T-cell (primary cell): ENCODE results near the gene CYP27B1. TPM values are rescaled to one million over a fixed set of nuclear protein-coding genes. Genes with fewer than 3 reads are reported as not detected.

Experiments used
- ATAC-seq, 4 experiments: fragments of 200-7000 bp in 3 of 4; fragments of 150-1000 bp in 1 of 4; cut with Tn5 transposase; replicated peaks in 1 of 4; 1 replicate in 3 of 4; 2 replicates in 1 of 4; pipeline ENCODE4 v1.10.0; 2021; ENCODE audit warnings: moderate library complexity in 3 of 4, mild to moderate bottlenecking in 2 of 4, moderate number of reproducible peaks in 1 of 4
- CTCF ChIA-PET, 2 donors: fragments of 300-600 bp; sonication (Branson Sonifier 250); formaldehyde crosslinking; loops; one replicate each; lab custom pipeline; 2022; ENCODE audit warnings: antibody characterized with exemption in 2 of 2; lab: Charles Lee
- POLR2A ChIA-PET, 2 donors: fragments of 300-600 bp; sonication (Branson Sonifier 250); formaldehyde crosslinking; loops; one replicate each; lab custom pipeline; 2022; ENCODE audit warnings: antibody characterized with exemption in 2 of 2; lab: Charles Lee
- DNase-seq, 35 experiments: peaks; one replicate each; pipeline versions ENCODE4 v3.0.0 to v3.0.0-alpha.2; 2013 to 2023
- H3K27ac ChIP-seq: one replicate; pipeline ENCODE4 v1.5.1; 2013; ENCODE audit warnings: low read length
- H3K27me3 ChIP-seq, 2 experiments: replicated peaks in 1 of 2; 1 replicate in 1 of 2; 2 replicates in 1 of 2; pipeline versions ENCODE4 v1.6.1 to v1.7.0; 2013; ENCODE audit warnings: low read length in 1 of 2, mixed read lengths in 1 of 2; ENCODE audit not compliant: control insufficient read depth in 2 of 2, insufficient read depth in 2 of 2; ENCODE audit errors: extremely low read depth in 1 of 2
- H3K36me3 ChIP-seq, 2 donors: 1 replicate in 1 of 2; 2 replicates in 1 of 2; pipeline versions ENCODE4 v1.6.1 to v1.7.0; 2013; ENCODE audit warnings: low read length in 1 of 2; ENCODE audit not compliant: control insufficient read depth in 2 of 2, insufficient read depth in 1 of 2; ENCODE audit errors: extremely low read depth in 1 of 2
- H3K4me1 ChIP-seq, 2 experiments: 1 replicate in 1 of 2; 2 replicates in 1 of 2; pipeline versions ENCODE4 v1.6.1 to v1.7.0; 2013; ENCODE audit warnings: low read length in 2 of 2, mixed read lengths in 1 of 2; ENCODE audit not compliant: insufficient read depth in 2 of 2, control insufficient read depth in 1 of 2; ENCODE audit errors: extremely low read depth in 1 of 2
- H3K4me3 ChIP-seq, 2 donors: 1 replicate in 1 of 2; 2 replicates in 1 of 2; pipeline versions ENCODE4 v1.5.1 to v1.7.0; 2013; ENCODE audit warnings: mild to moderate bottlenecking in 2 of 2, low read length in 1 of 2, moderate library complexity in 1 of 2; ENCODE audit not compliant: control insufficient read depth in 1 of 2; ENCODE audit errors: extremely low read depth in 1 of 2
- H3K9me3 ChIP-seq: 2 replicates; pipeline ENCODE4 v1.7.0; 2013
- H3K27ac Mint-ChIP-seq, 2 donors: one replicate each; pipeline ENCODE4 v1.8.0; 2020 to 2021; ENCODE audit warnings: mild to moderate bottlenecking in 2 of 2, mixed read lengths in 2 of 2
- H3K27me3 Mint-ChIP-seq, 2 donors: one replicate each; pipeline ENCODE4 v1.8.0; 2021 to 2022; ENCODE audit warnings: mixed read lengths in 2 of 2
- H3K36me3 Mint-ChIP-seq: one replicate; pipeline ENCODE4 v1.8.0; 2021; ENCODE audit warnings: mixed read lengths
- H3K4me1 Mint-ChIP-seq, 3 donors: one replicate each; pipeline ENCODE4 v1.8.0; 2020 to 2022; ENCODE audit warnings: mixed read lengths in 3 of 3, mild to moderate bottlenecking in 1 of 3
- H3K4me3 Mint-ChIP-seq, 3 donors: one replicate each; pipeline ENCODE4 v1.8.0; 2020 to 2022; ENCODE audit warnings: mild to moderate bottlenecking in 3 of 3, mixed read lengths in 3 of 3, moderate library complexity in 3 of 3
- H3K9me3 Mint-ChIP-seq, 3 donors: one replicate each; pipeline ENCODE4 v1.8.0; 2020 to 2022; ENCODE audit warnings: mixed read lengths in 3 of 3
- WGBS: methylation state at CpG from one replicate; pipeline ENCODE4 v1.1.5; 2013; ENCODE audit warnings: missing lambda C conversion rate; ENCODE audit not compliant: insufficient coverage; 5-methylcytosine and 5-hydroxymethylcytosine counted together
- total RNA-seq, 35 experiments: library from RNA in 6 of 35; stranded (reverse) in 6 of 35; fragments of 120-200 nt in 1 of 35; gene quantifications; one replicate each; pipeline versions ENCODE4 v1.2.1 to v1.2.4 and lab custom pipeline; 2013 to 2026

CYP27B1 gene
- total RNA-seq, 5 donors from 2014 or later (not counting 1 experiment from before 2014, with no cell fraction given): 0.76 to 2.1 (median 1.2) TPM

GRCh38 chr12:57718641-57719528 lies 48.0 kb downstream of the CYP27B1 start:
- H3K27me3 ChIP-seq: no peaks in the 10 kb centered on the region
- H3K4me3 ChIP-seq: no peak overlapping the region
- no peaks in the 10 kb centered on the region for H3K9me3 ChIP-seq
- H3K4me1 ChIP-seq: no peaks in the 10 kb centered on the region
- no peak overlapping the region for H3K27ac ChIP-seq
- no peaks in the 10 kb centered on the region for H3K9me3 Mint-ChIP-seq
- ChIA-PET CTCF (interaction anchor here in 1 of 2 donors (0.8 kb wide), 1 partner anchor 63 kb away, joined by 4 read pairs; no protein-coding TSS in a partner anchor), POLR2A (no interaction called here)
- no peak overlapping the region for H3K4me3 Mint-ChIP-seq
- H3K27me3 Mint-ChIP-seq: no peaks in the 10 kb centered on the region
- no peak for DNase-seq
- peaks cover 32% of the 10 kb centered on the region for H3K36me3 Mint-ChIP-seq
- WGBS: 94% methylated on average over 10 of the region's 15 CpGs
- ATAC-seq: no peak
- peak overlapping the region in 1 of 2 donors; percentile 58 for H3K27ac Mint-ChIP-seq
- peaks cover 23 to 67% of the 10 kb centered on the region in 2 donors for H3K36me3 ChIP-seq
- H3K4me1 Mint-ChIP-seq: peaks cover 11 to 16% (median 12%) of the 10 kb centered on the region in 3 donors

- Mint-ChIP-seq H3K4me1 (peaks cover 8 to 12% (median 9%) of the 10 kb centered on the region in 3 donors), H3K36me3 (peaks cover 35% of the 10 kb centered on the region), H3K27ac (no peak overlapping the region), H3K9me3 (no peaks in the 10 kb centered on the region), H3K27me3 (no peaks in the 10 kb centered on the region), H3K4me3 (no peak overlapping the region)
- H3K27ac ChIP-seq: no peak overlapping the region
- H3K27me3 ChIP-seq: no peaks in the 10 kb centered on the region
- CTCF ChIA-PET: interaction anchor here (0.6 to 0.8 kb wide), 3 partner anchors 47 to 1505 kb away, joined by 4 to 7 read pairs (median 4); no protein-coding TSS in a partner anchor
- H3K4me1 ChIP-seq: no peaks in the 10 kb centered on the region
- no peak overlapping the region for H3K4me3 ChIP-seq
- POLR2A ChIA-PET: no interaction called here
- WGBS: 96% methylated on average over 16 of the region's 22 CpGs
- peaks cover 23 to 71% of the 10 kb centered on the region in 2 donors for H3K36me3 ChIP-seq
- DNase-seq: no peak
- ATAC-seq: no peak
- no peaks in the 10 kb centered on the region for H3K9me3 ChIP-seq
Observed at GRCh38 chr12:57717846-57718640, 48.8 kb downstream of the CYP27B1 start.

DNA sequence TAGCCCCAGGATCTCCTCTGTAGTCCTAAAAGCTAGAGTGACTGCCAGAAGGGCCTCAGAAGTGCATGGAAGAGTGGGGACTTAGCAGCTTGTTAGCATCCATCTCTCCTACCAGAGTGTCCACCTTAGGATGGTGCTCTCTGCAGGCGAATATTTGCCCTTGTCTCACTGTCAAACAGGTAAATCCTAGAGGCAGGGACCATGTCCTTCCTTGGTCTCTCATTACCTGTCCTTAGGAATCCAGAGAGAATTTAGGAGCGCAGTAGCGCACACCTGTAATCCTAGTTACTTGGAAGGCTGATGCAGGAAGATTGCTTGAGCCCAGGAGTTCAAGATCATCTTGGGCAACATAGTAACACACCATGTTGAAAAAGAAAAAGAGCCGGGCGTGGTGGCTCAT lies 49.7 kb downstream of the CYP27B1 start:
- ChIA-PET CTCF (interaction anchor here in 1 of 2 donors (0.6 kb wide), 1 partner anchor 48 kb away, joined by 7 read pairs; no protein-coding TSS in a partner anchor), POLR2A (interaction anchor here in 1 of 2 donors (0.5 kb wide), 1 partner anchor 462 kb away, joined by 3 read pairs; no protein-coding TSS in a partner anchor)
- H3K27ac Mint-ChIP-seq: no peak overlapping the region
- Histone ChIP-seq H3K9me3 (no peaks in the 10 kb centered on the region), H3K27me3 (no peaks in the 10 kb centered on the region), H3K4me1 (no peaks in the 10 kb centered on the region), H3K4me3 (no peak overlapping the region), H3K36me3 (peaks cover 20 to 77% of the 10 kb centered on the region in 2 donors), H3K27ac (no peak overlapping the region)
- H3K4me3 Mint-ChIP-seq: no peak overlapping the region
- DNase-seq (no peak), ATAC-seq (no peak)
- peaks cover 4 to 12% (median 5%) of the 10 kb centered on the region in 3 donors for H3K4me1 Mint-ChIP-seq
- peaks cover 39% of the 10 kb centered on the region for H3K36me3 Mint-ChIP-seq
- H3K9me3 Mint-ChIP-seq: no peaks in the 10 kb centered on the region
- H3K27me3 Mint-ChIP-seq: no peaks in the 10 kb centered on the region
- WGBS: 100% methylated on average over 2 of the region's 5 CpGs

GRCh38 chr12:57716305-57716704 lies 50.6 kb downstream of the CYP27B1 start:
- Histone ChIP-seq H3K9me3 (no peaks in the 10 kb centered on the region), H3K27me3 (no peaks in the 10 kb centered on the region), H3K4me1 (no peaks in the 10 kb centered on the region), H3K27ac (no peak overlapping the region), H3K4me3 (no peak overlapping the region), H3K36me3 (peaks cover 20 to 75% of the 10 kb centered on the region in 2 donors)
- ATAC-seq (no peak), DNase-seq (no peak)
- Mint-ChIP-seq H3K27me3 (no peaks in the 10 kb centered on the region), H3K36me3 (peaks cover 41% of the 10 kb centered on the region), H3K9me3 (no peaks in the 10 kb centered on the region), H3K27ac (no peak overlapping the region), H3K4me1 (peaks cover 0 to 6% (median 2%) of the 10 kb centered on the region in 3 donors), H3K4me3 (no peak overlapping the region)
- WGBS: 100% methylated on average over 1 of the region's 4 CpGs
- ChIA-PET CTCF (no interaction called here), POLR2A (no interaction called here)

- Mint-ChIP-seq H3K27me3 (no peaks in the 10 kb centered on the region), H3K36me3 (peaks cover 37% of the 10 kb centered on the region), H3K9me3 (no peaks in the 10 kb centered on the region), H3K27ac (peak overlapping the region in 1 of 2 donors; percentile 39), H3K4me3 (no peak overlapping the region), H3K4me1 (peaks cover 0 to 6% (median 2%) of the 10 kb centered on the region in 3 donors)
- Histone ChIP-seq H3K27me3 (no peaks in the 10 kb centered on the region), H3K36me3 (peaks cover 16 to 73% of the 10 kb centered on the region in 2 donors), H3K9me3 (no peaks in the 10 kb centered on the region), H3K4me3 (no peak overlapping the region), H3K4me1 (no peaks in the 10 kb centered on the region), H3K27ac (no peak overlapping the region)
- CTCF ChIA-PET: no interaction called here
- WGBS: 100% methylated on average over 2 of the region's 12 CpGs
- ATAC-seq (no peak), DNase-seq (no peak)
- POLR2A ChIA-PET: no interaction called here
Observed at GRCh38 chr12:57715786-57716185, 51.1 kb downstream of the CYP27B1 start.
